ENCODE measurements around the gene FAM204A.

DNA sequence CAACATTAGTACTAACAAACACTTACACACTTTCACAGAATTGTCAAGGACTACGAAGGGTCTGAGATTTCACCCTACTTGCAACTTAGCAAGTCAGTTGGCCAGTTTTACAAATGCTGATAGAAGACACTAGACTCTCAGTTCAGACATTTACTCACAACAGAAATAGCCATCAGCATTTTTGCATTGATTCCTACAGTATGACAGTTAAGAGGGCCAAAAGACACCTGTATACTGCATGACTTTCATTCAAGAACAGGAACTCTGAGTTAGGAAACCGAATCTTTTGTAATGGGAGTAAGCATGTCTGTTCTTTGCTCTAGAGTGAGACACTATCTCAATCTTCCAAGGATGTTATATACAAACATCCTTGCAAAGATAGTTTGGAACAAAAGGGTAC, 40.9 kb downstream of the FAM204A start:
- TF ChIP-seq, protein P1, sequence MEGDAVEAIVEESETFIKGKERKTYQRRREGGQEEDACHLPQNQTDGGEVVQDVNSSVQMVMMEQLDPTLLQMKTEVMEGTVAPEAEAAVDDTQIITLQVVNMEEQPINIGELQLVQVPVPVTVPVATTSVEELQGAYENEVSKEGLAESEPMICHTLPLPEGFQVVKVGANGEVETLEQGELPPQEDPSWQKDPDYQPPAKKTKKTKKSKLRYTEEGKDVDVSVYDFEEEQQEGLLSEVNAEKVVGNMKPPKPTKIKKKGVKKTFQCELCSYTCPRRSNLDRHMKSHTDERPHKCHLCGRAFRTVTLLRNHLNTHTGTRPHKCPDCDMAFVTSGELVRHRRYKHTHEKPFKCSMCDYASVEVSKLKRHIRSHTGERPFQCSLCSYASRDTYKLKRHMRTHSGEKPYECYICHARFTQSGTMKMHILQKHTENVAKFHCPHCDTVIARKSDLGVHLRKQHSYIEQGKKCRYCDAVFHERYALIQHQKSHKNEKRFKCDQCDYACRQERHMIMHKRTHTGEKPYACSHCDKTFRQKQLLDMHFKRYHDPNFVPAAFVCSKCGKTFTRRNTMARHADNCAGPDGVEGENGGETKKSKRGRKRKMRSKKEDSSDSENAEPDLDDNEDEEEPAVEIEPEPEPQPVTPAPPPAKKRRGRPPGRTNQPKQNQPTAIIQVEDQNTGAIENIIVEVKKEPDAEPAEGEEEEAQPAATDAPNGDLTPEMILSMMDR (conservative IDR thresholded peaks at IDR 0.05; ENCODE audit: low read depth, low read length): no peak
- TF ChIP-seq EZH2phosphoT487 (IDR thresholded peaks at IDR 0.05; ENCODE audit: borderline replicate concordance, low read length): no peak
- TF ChIP-seq EZH2 (IDR thresholded peaks at IDR 0.05; ENCODE audit: low read length, unreplicated experiment): no peak
